ENCODE measurements around the gene GLIS1. TPM values are rescaled to one million over a fixed set of nuclear protein-coding genes. Genes with fewer than 3 reads are reported as not detected.

GLIS1 gene
- total and polyA plus RNA-seq, 10 of the 15 experiments (the other 5 are each of a cell fraction or from before 2014, with no cell fraction given), result not detected

GRCh38 chr1:53755874-53756273, 16.9 kb upstream of the GLIS1 start:
- Histone ChIP-seq H3K4me1 (ENCODE audit: control insufficient read depth, insufficient read depth, low read length) (no peaks in the 10 kb centered on the region), H3K36me3 (ENCODE audit: control insufficient read depth in 2 of 2, insufficient read depth in 2 of 2, low read length in 1 of 2) (no peaks in the 10 kb centered on the region), H3K4me3 (no peak overlapping the region), H3K4me2 (ENCODE audit: control insufficient read depth, insufficient read depth) (no peak overlapping the region), H3K9ac (ENCODE audit: control insufficient read depth, insufficient read depth, low read length) (no peak overlapping the region), H3K27ac (ENCODE audit: control insufficient read depth, insufficient read depth) (no peak overlapping the region), H3K79me2 (ENCODE audit: control insufficient read depth, insufficient read depth, low read length) (no peaks in the 10 kb centered on the region), H3K9me3 (replicated peaks; ENCODE audit: control insufficient read depth, insufficient read depth, low read length) (no peaks in the 10 kb centered on the region), H3K27me3 (replicated peaks in 1 of 2; ENCODE audit: control insufficient read depth in 2 of 2, insufficient read depth in 2 of 2, low read length in 1 of 2) (no peaks in the 10 kb centered on the region), H2AFZ (ENCODE audit: control insufficient read depth, low read depth, low read length) (no peak overlapping the region), H4K20me1 (ENCODE audit: control insufficient read depth, insufficient read depth) (no peaks in the 10 kb centered on the region)
- 81% methylated on average over 5 of the region's 5 CpGs for WGBS (ENCODE audit: insufficient coverage, insufficient replicate concordance, low lambda C conversion rate, missing lambda C conversion rate)
- no peak for TF ChIP-seq RAD21 (IDR thresholded peaks at IDR 0.05; ENCODE audit: insufficient read depth, low read depth, low read length)
- intact Hi-C loops (cut with micrococcal nuclease; ENCODE audit: unreplicated experiment) (no loop called here), in situ Hi-C loops (cut with MboI) (no loop called here)
- ATAC-seq (no peak), DNase-seq (ENCODE audit: low read depth, low spot score) (no peak), FAIRE-seq (no peak)
- SMC1A ChIA-PET (ENCODE audit: uncharacterized antibody, unreplicated experiment), result interaction anchor here (1.1 kb wide), 1 partner anchor 60 kb away, joined by 3 read pairs; no protein-coding TSS in a partner anchor
- CTCF ChIA-PET, result interaction anchor here (0.7 to 1.2 kb wide), 3 partner anchors 11 to 312 kb away, joined by 3 read pairs; no protein-coding TSS in a partner anchor
- POLR2A ChIA-PET, result no interaction called here
- BruUV-seq (replicated peaks), result no TSS peak
- RAD21 ChIA-PET (ENCODE audit: unreplicated experiment), result interaction anchor here (1.1 kb wide), 1 partner anchor 311 kb away, joined by 4 read pairs; no protein-coding TSS in a partner anchor

GRCh38 chr1:53754484-53755312, 15.7 kb upstream of the GLIS1 start:
- POLR2A ChIA-PET, result interaction anchor here (0.7 kb wide), 1 partner anchor 1074 kb away, joined by 5 read pairs; no protein-coding TSS in a partner anchor
- no peak overlapping the region for H2AFZ ChIP-seq (ENCODE audit: control insufficient read depth, low read depth, low read length)
- 40% methylated on average over 6 of the region's 6 CpGs for WGBS (ENCODE audit: insufficient coverage, insufficient replicate concordance, low lambda C conversion rate, missing lambda C conversion rate)
- FAIRE-seq (peak; percentile 86), DNase-seq (ENCODE audit: low read depth, low spot score) (no peak), ATAC-seq (peak; percentile 81)
- no peaks in the 10 kb centered on the region for H3K36me3 ChIP-seq (ENCODE audit: control insufficient read depth in 2 of 2, insufficient read depth in 2 of 2, low read length in 1 of 2)
- CTCF ChIA-PET, result interaction anchor here (0.6 to 2.3 kb wide), 21 partner anchors 7 to 1090 kb away, joined by 3 to 11 read pairs (median 4); no protein-coding TSS in a partner anchor
- no peaks in the 10 kb centered on the region for H4K20me1 ChIP-seq (ENCODE audit: control insufficient read depth, insufficient read depth)
- H3K27ac ChIP-seq (ENCODE audit: control insufficient read depth, insufficient read depth), result no peak overlapping the region
- H3K4me2 ChIP-seq (ENCODE audit: control insufficient read depth, insufficient read depth), result no peak overlapping the region
- H3K4me3 ChIP-seq, result no peak overlapping the region
- H3K4me1 ChIP-seq (ENCODE audit: control insufficient read depth, insufficient read depth, low read length), result no peaks in the 10 kb centered on the region
- no peak overlapping the region for H3K9ac ChIP-seq (ENCODE audit: control insufficient read depth, insufficient read depth, low read length)
- SMC1A ChIA-PET (ENCODE audit: uncharacterized antibody, unreplicated experiment), result interaction anchor here (0.7 to 1.2 kb wide), 8 partner anchors 19 to 1420 kb away, joined by 3 to 4 read pairs (median 3); no protein-coding TSS in a partner anchor
- in situ Hi-C loops (cut with MboI), result loop anchor here (5.0 kb wide), 1 partner anchor 267 kb away; no protein-coding TSS in a partner anchor
- H3K27me3 ChIP-seq (replicated peaks in 1 of 2; ENCODE audit: control insufficient read depth in 2 of 2, insufficient read depth in 2 of 2, low read length in 1 of 2), result no peaks in the 10 kb centered on the region
- no peaks in the 10 kb centered on the region for H3K79me2 ChIP-seq (ENCODE audit: control insufficient read depth, insufficient read depth, low read length)
- H3K9me3 ChIP-seq (replicated peaks; ENCODE audit: control insufficient read depth, insufficient read depth, low read length), result no peaks in the 10 kb centered on the region
- intact Hi-C loops (cut with micrococcal nuclease; ENCODE audit: unreplicated experiment), result loop anchor here (1.0 kb wide), 2 partner anchors 39 to 269 kb away; no protein-coding TSS in a partner anchor
- no TSS peak for BruUV-seq (replicated peaks)
- RAD21 ChIA-PET (ENCODE audit: unreplicated experiment), result interaction anchor here (1.1 kb wide), 1 partner anchor 269 kb away, joined by 3 read pairs; no protein-coding TSS in a partner anchor
- no peak for TF ChIP-seq MLLT1 (IDR thresholded peaks at IDR 0.05)
- peak; percentile 49; the same call in 1 of the 2 replicates for TF ChIP-seq SMC3 (IDR thresholded peaks at IDR 0.05; ENCODE audit: borderline replicate concordance, low read length)
- no peak for TF ChIP-seq NKRF (conservative IDR thresholded peaks at IDR 0.05)
- no peak for TF ChIP-seq ASH2L (IDR thresholded peaks at IDR 0.05; ENCODE audit: borderline replicate concordance, low read depth)
- TF ChIP-seq CREM (IDR thresholded peaks at IDR 0.05; ENCODE audit: low read depth), result no peak
- TF ChIP-seq MYB (IDR thresholded peaks at IDR 0.05; ENCODE audit: borderline replicate concordance, low read depth, low read length), result no peak
- peak; percentile 66 to 69 (median 69) for TF ChIP-seq CTCF (IDR thresholded peaks at IDR 0.05 in 2 of 3, conservative IDR thresholded peaks at IDR 0.05 in 1 of 3; ENCODE audit: control insufficient read depth in 2 of 3, extremely low read depth in 1 of 3, insufficient read depth in 1 of 3, low read depth in 3 of 3, low read length in 3 of 3)
- TF ChIP-seq RFX5 (IDR thresholded peaks at IDR 0.05; ENCODE audit: low read depth, low read length), result no peak

All from GM12878 (cell line).